GM08714 (cell line): ENCODE data around the gene SLFNL1.

Experiments
- H3K4me3 ChIP-seq: fragments of 200-500 bp; sonication (Bioruptor generic); 2 replicates; pipeline ENCODE4 v1.5.1; 2014; ENCODE audit warnings: mild to moderate bottlenecking, low read length, inconsistent platforms
- ZNF274 ChIP-seq: IDR thresholded peaks from 2 replicates; pipeline ENCODE4 v1.6.1; 2012; ENCODE audit warnings: mild to moderate bottlenecking, low read depth, low read length

The SLFNL1 gene

DNA sequence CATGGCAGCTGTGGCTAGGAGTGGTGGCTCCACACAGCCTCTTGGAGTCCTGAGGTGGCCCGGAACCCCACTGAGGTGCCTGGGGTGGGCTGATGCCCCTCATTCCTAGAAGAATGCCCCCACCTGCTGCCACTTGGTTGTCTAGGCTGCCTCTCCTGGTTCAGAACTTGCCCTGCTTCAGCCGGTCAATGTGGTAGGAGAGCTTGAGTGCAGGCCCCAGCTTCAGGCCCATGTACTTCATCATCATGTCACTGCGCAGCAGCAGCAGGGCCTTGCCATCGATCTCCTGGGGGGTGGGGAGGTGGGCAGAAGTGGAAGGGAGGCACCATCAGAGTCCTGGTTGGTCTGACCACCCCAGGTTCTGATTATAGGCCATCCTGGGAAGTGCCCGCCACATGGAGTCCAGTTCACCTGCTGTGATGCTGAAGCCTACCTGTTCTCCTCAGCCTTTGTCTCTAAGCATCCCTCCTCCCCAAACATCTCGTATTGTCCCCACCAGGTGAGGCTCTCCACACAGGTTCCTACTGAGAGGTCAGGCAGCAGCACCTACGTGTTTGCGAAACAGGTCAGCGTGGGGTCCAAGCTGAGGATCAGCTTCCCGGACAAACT is 6.6 kb upstream of the SLFNL1 start:
- H3K4me3 ChIP-seq = no peak overlapping the region
- TF ChIP-seq ZNF274 = no peak

DNA sequence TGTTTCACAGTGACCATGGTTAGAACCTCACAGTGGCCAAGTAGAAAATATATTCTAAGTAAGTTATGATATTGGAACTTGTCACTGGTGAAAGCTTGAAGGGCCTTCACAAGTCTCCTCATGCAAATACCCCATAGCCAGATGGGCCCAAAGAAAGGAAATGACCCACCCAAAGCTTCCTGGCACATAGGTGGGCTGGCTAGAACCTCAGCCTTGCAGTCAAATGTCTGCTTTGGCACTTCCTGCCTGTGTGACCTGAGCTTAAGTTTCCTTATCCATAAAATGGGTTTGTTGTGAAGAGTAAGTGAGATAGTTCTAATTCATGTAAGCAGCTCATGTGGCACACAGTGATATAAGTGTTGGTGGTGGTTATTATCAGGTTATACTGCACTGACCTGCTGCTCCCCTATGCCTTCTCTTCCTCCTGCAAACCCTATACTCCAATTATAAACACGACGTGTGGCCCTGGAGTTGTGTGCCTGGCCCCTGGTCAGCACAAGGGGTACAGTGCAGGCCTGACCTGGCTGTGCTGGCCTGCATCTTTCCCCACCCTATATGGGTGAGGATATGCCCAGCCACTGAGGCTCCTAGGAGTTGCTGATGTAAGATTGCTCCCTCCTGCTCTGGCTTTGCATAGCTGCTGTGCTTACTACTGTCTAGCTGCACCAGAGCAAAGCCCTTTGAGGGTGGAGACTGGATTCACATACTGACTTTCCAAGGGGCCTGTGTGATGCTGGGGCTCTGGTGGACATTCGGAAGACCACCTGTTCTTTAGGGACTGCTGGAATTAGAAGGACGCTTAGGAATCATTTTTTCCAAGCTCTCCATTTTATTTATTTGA is 4.7 kb upstream of the SLFNL1 start:
- no peak for TF ChIP-seq ZNF274
- no peak overlapping the region for H3K4me3 ChIP-seq

DNA sequence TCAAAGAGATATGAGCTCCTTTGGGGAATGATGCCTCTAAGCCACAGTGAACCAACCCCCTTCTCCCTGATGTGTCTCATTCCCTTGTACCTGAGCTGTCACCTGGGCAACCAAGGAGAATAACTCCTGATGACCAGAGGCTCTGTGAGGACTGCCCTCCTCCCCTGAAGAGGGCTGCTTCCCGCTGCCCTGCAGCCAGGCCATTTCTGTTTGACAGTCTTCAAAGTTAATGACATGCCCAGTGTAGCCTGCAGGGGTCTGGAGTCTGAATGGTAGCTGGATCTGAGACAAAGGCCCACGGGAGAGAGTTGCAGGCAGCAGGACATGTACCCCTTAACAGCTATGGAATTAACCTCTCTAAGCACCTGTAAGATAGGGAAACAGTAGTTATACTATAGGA is 3.4 kb upstream of the SLFNL1 start:
- TF ChIP-seq ZNF274 = no peak

DNA sequence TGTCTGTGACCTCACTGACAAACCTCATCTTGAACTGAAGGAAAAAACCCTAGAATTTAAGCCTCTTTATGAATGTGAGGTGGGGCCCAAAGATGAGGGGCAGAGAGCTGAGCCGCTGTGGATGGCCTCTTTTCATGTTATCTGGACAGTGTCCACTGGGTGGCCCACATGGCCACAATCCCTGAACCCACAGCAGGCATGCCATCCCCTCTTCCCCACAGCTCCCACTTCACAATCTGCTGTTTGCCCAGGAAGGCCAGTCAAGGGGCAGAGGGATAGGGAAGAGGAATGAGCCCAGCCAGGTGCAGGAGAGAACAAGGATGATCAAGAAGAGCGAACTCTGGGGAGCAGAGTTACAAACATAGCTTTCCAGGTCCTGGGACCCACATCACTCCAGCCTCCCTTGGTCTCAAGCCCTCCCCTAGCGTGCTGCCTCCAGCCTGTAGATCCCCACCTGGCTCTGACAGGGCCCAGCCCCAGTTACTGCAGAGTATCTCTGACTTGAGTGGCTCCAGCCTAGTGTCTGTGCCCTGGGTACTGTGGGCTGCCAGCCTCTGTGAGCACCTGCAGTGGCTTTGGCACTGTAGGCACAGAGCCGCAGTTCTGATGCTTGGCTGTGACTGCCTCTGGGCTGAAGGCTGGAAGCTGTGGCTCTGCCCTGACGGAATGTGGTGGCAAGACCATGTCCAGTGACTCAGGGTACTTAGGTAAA is 1.9 kb upstream of the SLFNL1 start:
- H3K4me3 ChIP-seq = no peak overlapping the region
- TF ChIP-seq ZNF274 = no peak

More for the DNA sequence above, 3.4 kb upstream of the SLFNL1 start:
- H3K4me3 ChIP-seq = no peak overlapping the region

DNA sequence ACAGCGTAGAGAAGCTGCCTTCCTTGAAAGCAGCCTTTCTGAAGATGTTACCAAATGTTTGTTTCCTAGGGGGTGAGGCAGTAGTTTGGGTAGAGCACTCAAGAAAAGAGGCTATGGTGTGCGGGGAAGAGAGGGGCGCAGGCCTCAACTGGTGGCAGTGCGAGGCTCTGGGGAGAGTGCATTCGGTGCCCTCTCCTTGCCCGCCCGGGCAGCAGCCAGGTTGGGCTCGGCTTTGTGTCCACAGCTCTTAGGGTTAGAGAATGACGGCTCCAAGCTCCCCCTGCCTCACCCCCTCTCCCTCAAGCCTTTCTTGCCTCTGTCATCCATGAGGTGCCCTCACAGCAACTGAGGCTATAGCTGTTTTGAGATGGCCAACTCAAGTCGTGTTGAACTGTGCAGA is 899 bp upstream of the SLFNL1 start:
- no peak for TF ChIP-seq ZNF274
- no peak overlapping the region for H3K4me3 ChIP-seq

DNA sequence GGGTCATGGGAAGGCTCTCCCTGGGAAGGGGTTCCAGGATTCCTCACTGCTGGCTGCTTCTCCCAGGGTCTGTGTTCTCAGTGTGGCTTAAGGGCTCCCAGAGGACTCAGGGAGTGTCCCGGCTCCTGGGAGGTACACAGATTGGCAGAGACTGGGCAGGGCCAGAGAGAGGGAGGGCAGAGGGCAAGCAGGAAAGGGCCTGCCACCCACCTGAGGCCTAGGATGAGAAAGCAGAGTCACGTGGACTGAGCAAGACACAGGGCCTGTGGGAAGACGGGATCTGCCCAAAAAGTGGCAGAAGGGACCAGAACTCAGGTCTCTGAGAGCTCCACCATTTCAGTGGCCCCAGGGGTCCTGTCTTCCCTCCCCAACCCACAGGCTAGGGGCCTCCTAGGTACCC is 871 bp downstream of the SLFNL1 start:
- no peak for TF ChIP-seq ZNF274
- H3K4me3 ChIP-seq = no peak overlapping the region

DNA sequence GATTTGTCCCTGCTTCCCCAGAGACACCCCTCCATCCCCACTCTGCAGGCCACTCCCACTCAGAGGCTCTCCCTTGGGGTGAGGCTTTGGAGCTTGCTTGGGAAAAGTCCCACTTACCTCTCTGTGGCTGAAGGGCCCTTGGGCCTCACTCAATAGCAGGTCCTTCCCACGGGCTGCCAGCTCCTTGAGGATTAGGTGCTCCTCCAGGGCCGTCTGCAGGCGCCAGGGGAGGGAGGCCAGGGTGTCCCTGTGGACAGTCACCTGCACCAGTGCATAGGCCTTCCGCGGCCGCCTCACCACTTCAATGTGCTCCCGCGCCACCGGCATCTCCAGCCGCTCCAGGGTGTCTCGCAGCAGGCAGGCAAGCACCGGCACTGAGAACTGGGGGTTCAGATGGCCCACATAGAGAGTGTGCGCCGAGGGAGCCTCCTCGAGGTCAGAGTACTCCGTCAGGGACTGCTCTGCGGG is 1.4 kb downstream of the SLFNL1 start:
- no peak overlapping the region for H3K4me3 ChIP-seq
- no peak for TF ChIP-seq ZNF274

DNA sequence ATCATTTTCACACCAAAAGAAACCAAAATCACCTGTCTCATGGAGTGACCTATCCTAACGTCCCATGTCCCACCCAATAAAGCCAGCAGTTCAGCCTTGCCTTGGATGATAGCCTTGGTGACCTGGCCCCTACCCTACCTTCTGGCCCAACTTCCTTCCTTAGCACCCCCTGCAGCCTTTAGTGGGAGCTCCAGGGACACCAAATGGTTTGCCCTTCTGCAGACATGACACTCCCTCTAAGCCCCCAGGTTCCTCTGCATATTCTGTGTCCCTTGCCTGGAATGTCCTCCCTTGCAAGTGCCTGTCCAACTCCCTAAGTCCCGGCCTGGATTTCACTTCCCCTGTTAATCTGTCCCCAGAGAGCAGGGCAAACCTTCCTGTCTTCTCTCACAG is 2.2 kb downstream of the SLFNL1 start:
- H3K4me3 ChIP-seq = no peak overlapping the region

DNA sequence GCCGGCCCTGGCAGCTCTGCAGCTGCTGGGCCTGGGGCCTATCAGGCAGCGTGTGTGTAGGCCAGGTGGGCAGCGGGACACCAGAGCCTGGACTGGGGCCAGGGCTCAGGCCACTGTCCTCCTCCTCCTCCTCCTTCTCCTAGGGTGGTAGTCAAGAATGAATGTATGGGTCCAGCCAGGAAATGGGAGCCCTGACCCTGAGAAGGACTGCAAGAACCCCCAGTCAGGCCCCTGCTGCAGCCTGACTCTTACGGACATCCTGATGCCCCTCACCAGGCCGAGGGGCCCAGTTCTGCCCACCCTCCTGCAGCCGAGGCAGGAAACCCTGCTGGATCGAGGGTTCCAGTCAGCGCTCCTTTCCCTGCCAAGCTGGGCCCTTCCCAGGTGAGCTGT is 3.5 kb downstream of the SLFNL1 start:
- H3K4me3 ChIP-seq = no peak overlapping the region
- no peak for TF ChIP-seq ZNF274

More for the DNA sequence above, 2.2 kb downstream of the SLFNL1 start:
- no peak for TF ChIP-seq ZNF274

DNA sequence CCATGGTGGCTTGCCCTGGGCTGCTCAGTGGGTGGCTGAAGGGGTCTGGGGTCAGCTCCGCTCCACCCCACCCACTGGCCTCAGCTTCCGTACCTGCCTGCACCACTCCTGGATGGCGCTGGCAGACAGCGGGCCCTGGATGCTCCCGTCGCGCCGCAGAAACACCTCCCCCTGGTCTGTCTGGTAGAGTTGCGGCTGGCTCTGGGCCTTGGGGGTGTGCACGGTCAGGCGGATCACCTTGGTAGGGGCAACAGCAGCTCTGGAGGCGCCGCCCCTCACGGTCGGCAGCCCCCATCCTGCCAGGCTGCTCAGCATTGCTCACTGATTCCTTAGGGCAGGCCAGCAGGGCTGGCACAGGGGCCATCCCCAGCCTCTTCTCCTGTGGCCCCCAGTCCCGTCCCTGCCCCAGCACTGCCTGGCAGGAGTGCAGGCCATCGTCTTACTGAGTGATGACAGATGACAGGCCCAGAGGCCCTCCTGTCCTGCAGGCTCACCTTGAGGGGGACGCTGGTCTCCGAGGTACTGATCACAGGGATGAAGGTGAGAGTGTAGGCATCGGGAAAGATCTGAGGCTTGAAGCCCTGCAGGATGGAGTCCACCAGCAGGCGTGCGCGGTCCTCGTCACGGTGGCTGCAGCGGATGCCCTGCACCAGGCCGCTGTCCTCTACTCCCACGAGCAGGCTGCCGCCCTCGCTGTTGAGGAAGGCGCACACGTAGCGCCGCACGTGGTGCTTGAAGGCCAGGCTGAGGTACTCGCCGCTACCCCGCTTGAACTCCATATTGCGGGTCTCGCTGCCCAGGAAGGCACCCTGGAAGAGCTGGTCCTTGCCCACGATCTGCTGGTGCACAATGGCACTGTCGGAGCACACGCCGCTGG is 4.1 kb downstream of the SLFNL1 start:
- no peak overlapping the region for H3K4me3 ChIP-seq
- no peak for TF ChIP-seq ZNF274

DNA sequence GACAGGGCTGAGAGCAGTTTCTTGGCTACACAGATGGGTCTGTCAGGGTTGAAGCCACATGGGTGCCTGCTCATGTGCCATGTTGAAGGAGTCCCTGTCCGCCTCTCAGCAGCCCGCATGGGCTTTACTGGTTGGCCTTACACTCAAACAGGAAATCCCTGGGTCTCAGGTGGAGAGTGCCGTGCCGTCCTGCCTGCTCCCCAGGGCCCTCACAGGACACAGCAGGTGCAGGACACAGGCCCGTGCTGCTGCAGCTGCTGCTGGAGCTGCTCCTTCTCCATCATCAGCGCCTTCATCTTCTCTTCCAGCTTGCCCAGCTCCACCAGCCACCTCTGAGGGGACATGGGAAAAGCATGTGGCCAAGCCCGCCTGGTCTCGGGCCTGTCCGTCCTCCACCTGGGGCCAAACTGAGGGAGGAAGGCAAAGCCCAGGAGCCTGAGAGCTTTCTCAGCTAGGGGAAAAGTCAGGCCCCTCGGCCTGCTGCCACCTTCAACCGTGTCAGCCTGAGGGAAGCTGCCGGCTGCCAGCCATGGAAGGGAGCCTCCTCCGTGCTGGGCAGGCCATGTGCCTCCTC is 5.5 kb downstream of the SLFNL1 start:
- TF ChIP-seq ZNF274 = no peak
- H3K4me3 ChIP-seq = no peak overlapping the region

DNA sequence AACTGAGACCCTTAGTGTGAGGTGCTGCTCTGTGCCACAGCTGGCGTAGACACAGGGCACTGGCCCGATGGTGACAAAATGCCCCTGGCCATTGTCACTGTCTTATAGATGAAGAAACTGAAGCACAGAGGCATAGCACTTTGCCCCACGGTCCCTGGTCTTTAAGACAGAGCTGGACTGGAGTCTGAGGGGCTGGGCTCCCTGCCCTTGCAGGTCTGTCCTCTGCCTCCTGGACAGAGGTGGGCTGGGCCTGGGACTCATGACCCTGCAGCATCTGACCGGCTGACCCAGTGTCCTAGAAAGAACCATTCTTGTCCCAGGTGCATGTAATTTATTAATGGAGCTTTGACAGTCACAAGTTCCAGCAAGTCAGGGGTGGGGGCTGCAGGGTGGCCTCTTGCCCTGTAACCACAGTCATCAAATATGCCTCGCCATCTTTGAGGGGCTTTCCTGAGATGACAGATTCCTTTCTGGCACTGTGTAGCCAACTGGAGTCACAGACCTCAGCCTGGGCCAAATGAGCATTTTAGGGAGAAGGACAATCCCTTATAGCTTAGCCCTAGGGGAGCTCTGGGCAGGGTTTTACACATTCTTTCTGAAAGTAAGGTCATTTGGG is 6.1 kb downstream of the SLFNL1 start:
- TF ChIP-seq ZNF274 = no peak
- no peak overlapping the region for H3K4me3 ChIP-seq

DNA sequence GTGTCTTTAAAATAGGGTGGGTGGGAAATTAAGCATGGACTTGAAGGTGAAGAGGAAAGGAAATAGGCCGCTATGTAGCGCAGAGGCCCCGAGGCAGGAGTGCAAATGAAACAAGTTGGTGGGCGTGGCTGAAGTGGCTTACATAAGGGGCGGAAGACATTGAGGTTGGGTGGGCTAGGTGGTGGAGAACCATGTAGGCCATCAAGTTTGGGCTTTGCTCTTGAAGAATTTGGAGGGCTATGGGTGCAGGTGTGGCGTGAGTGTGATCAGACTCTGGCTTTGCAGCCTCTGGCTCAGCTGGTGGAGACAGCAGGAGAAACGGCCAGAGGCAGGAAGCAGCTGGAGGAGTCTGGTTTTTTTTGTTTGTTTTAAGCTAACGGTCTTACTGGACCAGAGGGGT is 6.7 kb downstream of the SLFNL1 start:
- H3K4me3 ChIP-seq = no peak overlapping the region
- no peak for TF ChIP-seq ZNF274
